ENCODE measurements around the gene CYP26B1.
"Not testable (repeated sequence)": the region's sequence is repeated elsewhere in the genome, so short reads cannot be mapped to it uniquely, and the experiment has no call there.

Gene CYP26B1

DNA sequence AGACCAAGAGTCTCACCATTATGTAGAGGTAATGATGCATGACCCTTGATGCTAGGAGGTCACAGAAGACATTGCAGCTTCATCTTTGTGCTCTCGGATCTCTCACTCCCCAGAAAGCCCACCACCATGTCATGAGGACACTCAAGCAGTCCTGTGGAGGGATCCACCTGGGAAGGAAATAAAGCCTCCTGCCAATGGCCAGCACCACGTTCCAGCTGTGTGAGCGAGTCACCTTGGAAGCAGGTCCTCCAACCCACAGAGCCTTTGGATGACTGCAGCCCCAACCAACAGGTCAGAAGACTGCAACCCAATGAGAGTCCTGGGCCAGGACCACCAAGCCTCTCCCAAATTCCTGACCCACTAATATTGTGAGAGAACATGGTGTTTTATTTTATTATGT lies 38.4 kb downstream of the CYP26B1 start:
- no peak for DNase-seq (ENCODE audit: low read depth in 2 of 2)

DNA sequence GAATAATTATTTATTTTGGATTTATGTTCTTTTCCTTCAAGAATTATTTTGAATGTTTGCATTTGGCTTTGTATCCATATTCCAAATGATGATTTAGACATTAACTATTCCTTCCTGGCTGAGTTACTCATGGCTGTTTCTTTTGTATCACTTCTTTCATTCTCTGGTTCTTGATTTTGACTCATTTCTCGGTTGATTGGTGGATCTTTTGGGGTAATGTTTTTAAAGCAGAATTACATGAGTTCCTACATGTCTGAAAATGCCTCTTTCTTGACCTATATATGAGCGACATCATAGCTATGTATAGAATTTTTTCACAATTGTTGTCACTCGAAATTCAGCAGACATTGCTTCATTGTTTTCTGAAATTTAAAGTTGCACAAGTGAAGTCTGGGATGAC lies 39.5 kb downstream of the CYP26B1 start:
- DNase-seq (ENCODE audit: low read depth in 2 of 2): no peak

DNA sequence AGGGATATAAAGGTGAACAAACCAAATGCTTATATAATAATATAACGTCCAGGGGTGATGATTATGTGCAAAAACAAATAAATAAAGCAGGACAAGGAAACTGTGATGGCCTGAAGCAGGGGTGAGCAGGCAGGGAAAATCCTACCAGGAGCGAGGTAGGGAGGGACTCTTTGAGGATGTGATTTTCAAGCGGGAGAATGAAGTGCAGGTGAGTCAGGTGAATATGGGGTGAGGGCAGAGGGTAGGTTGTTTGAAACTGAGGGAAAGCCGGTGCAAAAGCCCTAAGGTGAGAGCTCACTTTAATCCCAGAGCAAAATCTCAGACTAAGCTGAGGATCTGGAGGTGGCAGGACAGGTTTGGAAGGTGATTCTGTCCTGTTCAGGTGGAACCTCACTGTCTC lies 40.7 kb downstream of the CYP26B1 start:
- DNase-seq (ENCODE audit: low read depth in 2 of 2): no peak

GRCh38 chr2:72104821-72105588 lies 42.7 kb downstream of the CYP26B1 start:
- DNase-seq (ENCODE audit: low read depth in 2 of 2): no peak

DNA sequence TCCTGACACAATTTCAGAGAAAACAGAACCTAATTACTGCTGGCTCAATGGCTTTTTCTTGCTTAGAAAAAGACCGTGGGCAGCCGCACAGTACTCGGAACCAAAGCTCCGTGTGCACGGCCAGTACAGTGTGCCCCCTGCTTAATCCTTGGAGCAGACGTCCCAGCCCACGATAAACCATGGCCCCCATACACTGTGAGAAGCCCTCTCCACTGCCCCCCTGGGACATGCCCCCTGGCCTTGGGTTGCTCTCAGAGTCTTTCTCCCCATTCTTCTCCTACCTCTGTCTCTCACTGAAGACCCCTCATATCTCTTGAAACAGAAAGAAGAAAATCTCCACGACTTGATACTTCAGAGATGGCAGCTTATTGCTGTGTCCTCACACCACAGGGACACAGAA lies 44.0 kb downstream of the CYP26B1 start:
- DNase-seq (ENCODE audit: low read depth in 2 of 2): no peak

DNA sequence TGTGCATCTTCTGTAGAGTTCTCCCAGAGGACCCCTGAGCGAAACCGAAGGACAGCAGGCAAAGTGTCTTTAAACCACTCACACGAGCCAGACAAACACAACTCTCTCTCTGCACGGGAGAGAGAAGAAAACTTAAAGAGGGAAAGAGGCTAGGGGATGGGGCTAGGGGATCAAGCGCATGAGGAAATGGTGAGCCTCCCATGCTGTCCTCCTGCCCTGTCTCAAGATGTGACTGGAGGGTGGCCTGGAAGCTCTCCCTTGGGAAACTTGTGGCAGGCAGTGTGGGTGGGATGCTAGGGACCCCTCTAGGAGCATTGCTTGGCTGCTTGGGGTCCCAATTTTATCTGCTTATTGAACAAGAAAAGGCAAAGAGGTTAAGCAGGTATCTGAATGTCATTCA lies 44.5 kb downstream of the CYP26B1 start:
- DNase-seq (ENCODE audit: low read depth in 2 of 2): no peak

DNA sequence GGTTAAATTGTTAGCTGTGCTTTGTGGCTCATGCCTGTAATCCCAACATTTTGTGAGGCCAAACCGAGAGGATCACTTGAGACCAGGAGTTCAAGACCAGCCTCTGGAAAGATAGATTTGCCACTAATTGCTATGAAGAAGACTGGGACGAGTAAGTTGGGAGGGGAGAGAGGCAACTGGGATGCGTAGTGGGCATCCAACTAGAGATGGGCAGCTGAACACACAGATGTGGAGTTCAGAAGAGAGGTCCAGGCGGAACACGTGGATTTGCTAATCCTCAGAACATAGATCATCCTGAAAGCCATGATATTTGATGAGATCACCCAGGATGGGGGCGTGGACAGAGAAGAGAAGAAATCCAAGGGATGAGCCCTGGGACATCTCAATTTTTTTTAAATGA lies 48.7 kb downstream of the CYP26B1 start:
- DNase-seq (ENCODE audit: low read depth in 2 of 2): no peak

DNA sequence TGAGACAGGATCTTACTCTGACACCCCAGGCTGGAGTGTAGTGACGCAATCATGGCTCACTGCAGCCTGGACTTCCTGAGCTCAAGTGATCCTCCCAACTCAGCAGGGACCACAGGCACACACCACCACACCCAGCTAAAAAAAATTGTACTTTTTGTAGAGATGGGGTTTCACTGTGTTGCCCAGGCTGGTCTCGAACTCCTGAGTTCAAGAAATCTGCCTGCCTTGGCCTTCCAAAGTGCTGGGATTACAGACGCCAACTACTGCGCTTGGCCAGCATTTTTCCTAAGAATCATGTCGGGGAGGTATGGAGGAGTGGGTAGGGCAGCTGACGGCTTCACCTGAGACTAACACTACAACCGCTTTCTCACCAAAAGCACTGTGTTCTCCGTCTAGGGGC lies 50.4 kb downstream of the CYP26B1 start:
- DNase-seq (ENCODE audit: low read depth in 2 of 2): no peak

DNA sequence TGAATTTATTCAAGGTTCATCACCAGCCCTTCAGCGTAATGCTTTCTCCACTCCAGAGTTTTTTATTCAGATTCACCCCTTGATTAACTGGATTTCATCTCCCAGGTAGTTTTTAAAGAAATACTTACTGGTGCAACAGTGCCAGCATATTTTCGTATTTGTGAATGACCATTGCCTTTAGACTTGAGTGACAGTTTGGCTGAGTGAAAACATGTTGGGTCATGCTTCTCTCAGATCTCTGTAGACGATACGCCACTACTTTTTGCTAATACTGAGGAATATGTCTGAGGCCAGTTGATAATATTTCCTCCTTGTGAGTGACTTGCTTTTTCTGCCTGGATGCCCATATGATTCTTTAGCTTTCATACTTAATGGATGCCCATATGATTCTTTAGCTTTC lies 51.5 kb downstream of the CYP26B1 start:
- no peak for DNase-seq (ENCODE audit: low read depth in 2 of 2)

DNA sequence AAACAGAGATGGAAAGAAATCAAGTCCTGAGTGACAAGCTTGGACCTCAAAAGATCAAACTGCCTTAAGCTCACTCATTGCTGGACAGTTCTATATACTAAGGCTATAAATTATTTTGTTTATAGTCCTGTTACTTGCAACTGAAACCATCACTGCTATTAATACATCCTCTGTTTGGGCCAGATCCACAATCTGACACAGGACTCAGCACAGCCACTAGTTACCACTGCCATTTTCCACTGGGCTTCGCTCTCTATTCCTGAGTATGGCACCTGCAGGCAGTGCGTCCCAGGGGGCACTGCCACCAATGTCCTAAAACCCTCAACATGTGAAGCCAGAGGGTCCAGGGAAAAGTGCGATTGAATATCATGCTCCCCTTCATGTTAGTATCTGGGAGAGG lies 52.3 kb downstream of the CYP26B1 start:
- DNase-seq (ENCODE audit: low read depth in 2 of 2): no peak

- DNase-seq (ENCODE audit: low read depth in 2 of 2): no peak
These were observed 53.0 kb downstream of the CYP26B1 start for GRCh38 chr2:72094701-72095100.

- DNase-seq (ENCODE audit: low read depth in 2 of 2): no peak
These were observed 55.6 kb downstream of the CYP26B1 start for GRCh38 chr2:72092111-72092510.

DNA sequence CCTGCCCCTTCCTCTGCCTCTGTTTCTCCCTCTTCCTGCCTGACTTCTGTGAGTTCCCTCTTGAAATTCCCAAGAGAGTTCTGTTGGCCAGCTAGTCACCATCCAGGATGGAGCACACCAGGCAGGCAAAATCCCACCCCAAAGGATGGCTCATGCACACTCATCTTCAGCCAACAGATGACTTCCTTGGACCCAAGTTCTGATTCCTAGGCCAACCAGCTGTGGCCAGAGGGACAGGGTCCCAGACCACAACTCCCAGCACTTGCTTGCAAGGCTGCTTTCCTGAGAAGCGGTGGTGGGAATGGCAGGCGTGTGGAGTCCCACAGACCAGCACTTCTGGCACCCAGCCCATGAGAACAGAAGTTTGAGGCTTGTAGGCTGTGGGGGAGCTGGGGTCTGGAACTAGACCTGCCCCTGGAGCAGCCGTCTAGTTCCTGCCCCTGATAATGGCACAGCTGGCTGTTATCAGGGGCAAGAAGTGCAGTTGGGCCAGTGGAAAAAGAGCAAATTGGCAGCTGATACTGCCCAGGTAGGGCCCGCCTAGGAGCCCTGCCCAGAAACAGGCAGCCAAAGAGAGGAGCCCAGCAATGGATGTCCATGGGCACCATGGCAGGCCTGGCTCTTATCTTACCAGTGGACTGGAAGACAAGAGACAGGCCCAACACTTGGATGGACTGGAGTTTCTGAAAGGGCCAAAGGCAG lies 56.7 kb downstream of the CYP26B1 start:
- no peak for DNase-seq (ENCODE audit: low read depth in 2 of 2)

- DNase-seq (ENCODE audit: low read depth in 2 of 2): no peak
These were observed 57.4 kb downstream of the CYP26B1 start for GRCh38 chr2:72090271-72090720.

- no peak for DNase-seq (ENCODE audit: low read depth in 2 of 2)
These were observed 58.1 kb downstream of the CYP26B1 start for GRCh38 chr2:72089537-72089936.

DNA sequence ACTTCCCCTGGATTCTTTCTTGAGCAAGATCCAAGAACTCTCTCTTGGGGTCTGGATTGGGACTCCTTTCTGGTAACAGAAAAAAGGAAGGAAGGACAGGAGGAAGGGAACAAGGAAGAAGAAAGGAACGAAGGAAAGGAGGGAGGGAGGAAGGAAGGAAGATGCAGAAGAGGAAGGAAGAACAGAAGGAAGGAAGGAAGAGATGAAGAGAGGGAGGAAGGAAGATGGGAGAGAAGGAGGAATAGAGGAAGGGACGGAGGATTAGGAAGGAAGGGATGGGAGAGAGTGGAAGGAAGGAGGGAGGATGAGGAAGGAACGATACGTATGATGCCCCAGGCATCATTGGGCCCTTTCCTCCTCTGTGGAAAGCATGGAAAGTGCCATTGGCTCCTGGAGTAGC lies 58.6 kb downstream of the CYP26B1 start:
- DNase-seq (ENCODE audit: low read depth in 2 of 2): no peak

GRCh38 chr2:72086871-72087633 lies 60.6 kb downstream of the CYP26B1 start:
- DNase-seq (ENCODE audit: low read depth in 2 of 2): not testable (repeated sequence)

DNA sequence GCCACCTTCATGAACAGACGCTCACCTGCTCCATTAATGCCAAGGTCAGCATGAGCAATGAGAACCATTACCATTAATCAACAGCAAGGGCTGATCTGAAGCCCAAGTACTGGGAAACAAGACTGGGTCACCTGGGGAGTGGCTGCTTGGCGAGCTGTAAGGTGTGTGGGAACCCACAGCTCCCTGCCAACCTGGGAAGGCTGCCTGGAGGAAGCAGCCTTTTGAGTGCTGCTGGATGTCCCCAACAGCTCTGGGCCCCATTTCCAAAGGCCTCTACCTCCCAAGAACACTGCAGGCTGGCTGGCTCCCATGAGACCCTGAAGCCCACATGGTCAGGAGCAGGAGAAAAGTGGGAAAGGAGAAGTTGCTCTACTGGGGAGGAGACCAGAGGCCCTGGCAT lies 62.1 kb downstream of the CYP26B1 start:
- no peak for DNase-seq (ENCODE audit: low read depth in 2 of 2)

- no peak for DNase-seq (ENCODE audit: low read depth in 2 of 2)
These were observed 62.6 kb downstream of the CYP26B1 start for GRCh38 chr2:72085036-72085435.

- DNase-seq (ENCODE audit: low read depth in 2 of 2): no peak
These were observed 63.1 kb downstream of the CYP26B1 start for GRCh38 chr2:72084584-72084976.

- DNase-seq (ENCODE audit: low read depth in 2 of 2): no peak
These were observed 63.7 kb downstream of the CYP26B1 start for GRCh38 chr2:72083751-72084583.

DNA sequence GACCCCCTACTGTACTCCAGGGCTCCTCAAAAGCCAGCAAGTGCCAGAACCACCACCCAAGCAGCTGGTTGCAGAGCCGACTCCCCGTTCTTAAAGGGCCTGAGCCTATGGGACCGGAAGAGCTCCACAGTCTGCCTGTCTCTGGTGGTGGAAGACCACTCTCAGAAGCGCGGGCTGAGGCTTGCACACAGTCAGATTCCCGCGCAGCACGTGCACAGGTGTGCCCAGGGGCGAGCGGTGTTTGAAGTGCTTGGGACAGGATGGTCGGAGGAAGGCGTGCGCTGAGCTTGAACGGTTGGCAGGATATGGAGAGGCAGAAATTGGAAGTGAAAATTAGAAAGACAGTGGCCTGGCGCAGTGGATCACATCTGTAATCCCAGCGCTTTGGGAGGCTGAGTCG lies 64.8 kb downstream of the CYP26B1 start:
- no peak for DNase-seq (ENCODE audit: low read depth in 2 of 2)

Measured in stimulated activated CD4-positive, alpha-beta T cell treated with anti-CD3 and anti-CD28 coated beads, Interleukin-4, amount 100 ng/mL, for 48 hours (primary cell).